Upper lobe of right lung (tissue), 1 donor: Measurements from ENCODE around the gene CCDC15. TPM values are rescaled to one million over a fixed set of nuclear protein-coding genes. Genes with fewer than 3 reads are reported as not detected.

Source experiments
- ATAC-seq: fragments of 200-7000 bp; cut with Tn5 transposase; one replicate; pipeline ENCODE4 v1.9.1; 2020; ENCODE audit warnings: mild to moderate bottlenecking, moderate library complexity
- DNase-seq: peaks from one replicate; pipeline ENCODE4 v3.0.0-alpha.2; 2020
- H3K27ac ChIP-seq: fragments of 200-600 bp; one replicate; pipeline ENCODE4 v1.8.0; 2022
- H3K27me3 ChIP-seq: fragments of 200-600 bp; one replicate; pipeline ENCODE4 v1.8.0; 2022; ENCODE audit warnings: mild to moderate bottlenecking
- H3K36me3 ChIP-seq: fragments of 200-600 bp; one replicate; pipeline ENCODE4 v1.8.0; 2022
- H3K4me1 ChIP-seq: fragments of 200-600 bp; one replicate; pipeline ENCODE4 v1.8.0; 2022
- H3K4me3 ChIP-seq: fragments of 200-600 bp; one replicate; pipeline ENCODE4 v1.8.0; 2022; ENCODE audit warnings: mild to moderate bottlenecking
- H3K9me3 ChIP-seq: fragments of 200-600 bp; one replicate; pipeline ENCODE4 v1.8.0; 2022
- CTCF ChIP-seq: fragments of 200-600 bp; IDR thresholded peaks from one replicate; pipeline ENCODE4 v1.8.0; 2022; ENCODE audit warnings: antibody characterized with exemption
- intact Hi-C: fragments of 100-400 bp; cut with DNase I; formaldehyde crosslinking; loops from one replicate; pipeline ENCODE4 v1.11.0; 2022
- total RNA-seq: library from RNA; stranded (reverse); fragmentation: NEBNext Ultra II Directional; extraction: Animal tissue kit (Norgen Biotek cat#: 25700); gene quantifications from one replicate; pipeline ENCODE4 v1.2.1, GENCODE V29; 2021
- donor health status: DM: no; HTN: yes; CAD: no; lungs with severe emphysema.

CCDC15 gene
- total RNA-seq, 1 donor from 2014 or later = 1.5 TPM

- no peaks in the 10 kb centered on the region for H3K36me3 ChIP-seq
- H3K4me1 ChIP-seq = no peaks in the 10 kb centered on the region
- no peaks in the 10 kb centered on the region for H3K9me3 ChIP-seq
- ATAC-seq (no peak), DNase-seq (no peak)
- no peak within 1 kb of the TSS for H3K27ac ChIP-seq
- TF ChIP-seq CTCF = no peak
- intact Hi-C loops = no loop called here
- H3K4me3 ChIP-seq = no peak within 1 kb of the TSS
- H3K27me3 ChIP-seq = no peaks in the 10 kb centered on the region
These were observed 35.1 kb upstream of the CCDC15 start, which contains the start of gene HEPN1 for GRCh38 chr11:124918950-124919349. TSS of gene HEPN1 (plus strand) at chr11:124919250.

- no peaks in the 10 kb centered on the region for H3K36me3 ChIP-seq
- ATAC-seq = no peak
- H3K27me3 ChIP-seq = no peaks in the 10 kb centered on the region
- no peak for TF ChIP-seq CTCF
- intact Hi-C loops = no loop called here
- H3K4me1 ChIP-seq = no peaks in the 10 kb centered on the region
- no peaks in the 10 kb centered on the region for H3K9me3 ChIP-seq
- H3K27ac ChIP-seq = no peak overlapping the region
- H3K4me3 ChIP-seq = no peak overlapping the region
- DNase-seq = no peak
These were observed 34.1 kb upstream of the CCDC15 start for GRCh38 chr11:124919898-124920297.

DNA sequence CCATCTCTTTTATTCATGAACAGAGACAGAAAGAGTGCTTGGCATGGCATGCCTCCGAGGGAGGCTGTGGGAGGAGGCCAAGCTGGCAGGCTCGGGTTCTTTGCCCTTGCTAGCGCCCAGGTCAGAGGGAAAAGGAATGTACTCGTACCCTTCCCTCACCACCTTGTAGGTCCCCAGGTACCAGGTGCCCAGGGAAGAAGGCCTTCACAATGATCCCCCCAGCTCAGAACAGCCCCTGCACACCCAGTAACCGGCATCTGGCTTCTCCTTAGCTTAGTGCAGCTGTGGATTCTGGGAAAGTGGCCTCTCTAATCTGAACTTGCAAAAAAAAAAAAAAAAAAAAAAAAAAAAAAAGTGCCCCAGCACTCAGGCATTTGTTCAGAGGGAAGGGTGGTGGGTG lies 33.6 kb upstream of the CCDC15 start:
- no peak for DNase-seq
- intact Hi-C loops = no loop called here
- Histone ChIP-seq H3K4me3 (peak overlapping the region; percentile 51), H3K9me3 (no peaks in the 10 kb centered on the region), H3K27me3 (no peaks in the 10 kb centered on the region), H3K27ac (no peak overlapping the region), H3K4me1 (no peaks in the 10 kb centered on the region), H3K36me3 (no peaks in the 10 kb centered on the region)
- TF ChIP-seq CTCF = no peak
- ATAC-seq = no peak

GRCh38 chr11:124920870-124921609 lies 33.0 kb upstream of the CCDC15 start:
- Histone ChIP-seq H3K9me3 (no peaks in the 10 kb centered on the region), H3K27me3 (no peaks in the 10 kb centered on the region), H3K4me1 (no peaks in the 10 kb centered on the region), H3K36me3 (no peaks in the 10 kb centered on the region), H3K4me3 (peak overlapping the region; percentile 51), H3K27ac (peak overlapping the region; percentile 76)
- peak; percentile 86 for DNase-seq
- TF ChIP-seq CTCF = peak; percentile 7
- peak; percentile 81 for ATAC-seq
- intact Hi-C loops = no loop called here

DNA sequence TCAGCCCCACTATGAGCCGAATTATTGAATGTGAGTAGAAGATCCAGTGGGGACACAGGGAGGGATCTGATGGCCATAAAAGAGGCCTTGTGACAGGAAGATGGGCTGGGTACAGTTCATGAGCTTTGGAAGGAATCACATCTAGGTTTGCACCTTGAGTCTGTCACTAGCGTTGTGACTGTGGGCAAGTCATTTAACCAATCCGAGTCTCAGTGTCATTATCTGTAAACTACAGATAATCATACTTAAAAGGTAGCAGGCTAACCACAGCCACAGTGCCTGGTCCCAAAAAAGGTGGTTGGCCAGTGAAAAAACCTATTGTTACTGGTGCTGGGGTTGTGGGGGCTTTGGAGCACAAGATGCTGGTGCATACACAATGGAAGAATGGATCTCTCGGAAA lies 31.2 kb upstream of the CCDC15 start:
- Histone ChIP-seq H3K27ac (no peak overlapping the region), H3K4me3 (no peak overlapping the region), H3K27me3 (no peaks in the 10 kb centered on the region), H3K36me3 (no peaks in the 10 kb centered on the region), H3K4me1 (no peaks in the 10 kb centered on the region), H3K9me3 (no peaks in the 10 kb centered on the region)
- TF ChIP-seq CTCF = no peak
- intact Hi-C loops = no loop called here
- no peak for DNase-seq
- no peak for ATAC-seq
